Activated CD8-positive, alpha-beta memory T cell treated with anti-CD3 and anti-CD28 coated beads, Interleukin-2, amount 50 U/mL, for 1 hour (primary cell): Measurements from ENCODE around the gene USP15.
"Not testable (repeated sequence)": the region's sequence is repeated elsewhere in the genome, so short reads cannot be mapped to it uniquely, and the experiment has no call there.

ENCODE experiments used
- DNase-seq: peaks from one replicate; pipeline ENCODE4 v3.0.0-alpha.2; 2020; ENCODE audit errors: extremely low read depth

The USP15 gene

DNA sequence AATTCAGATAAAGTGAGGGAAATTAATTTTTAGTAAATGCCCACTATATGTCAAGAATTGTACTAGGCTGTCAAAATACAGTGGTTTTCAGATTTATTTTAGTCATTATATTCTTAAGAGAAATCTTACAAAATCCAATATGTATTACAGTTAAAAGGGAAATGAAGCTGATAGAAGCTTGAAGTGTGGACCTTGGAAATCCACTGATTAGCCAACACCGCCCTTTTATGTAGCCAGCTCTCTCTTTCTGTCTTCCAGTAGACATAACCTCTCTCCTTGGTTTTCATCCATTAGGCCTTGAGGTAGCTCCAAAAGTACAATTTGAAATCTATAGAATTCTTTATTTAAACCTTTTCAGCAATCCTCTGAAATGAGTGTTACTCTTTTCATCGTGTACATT, 63.2 kb downstream of the USP15 start:
- no peak for DNase-seq

DNA sequence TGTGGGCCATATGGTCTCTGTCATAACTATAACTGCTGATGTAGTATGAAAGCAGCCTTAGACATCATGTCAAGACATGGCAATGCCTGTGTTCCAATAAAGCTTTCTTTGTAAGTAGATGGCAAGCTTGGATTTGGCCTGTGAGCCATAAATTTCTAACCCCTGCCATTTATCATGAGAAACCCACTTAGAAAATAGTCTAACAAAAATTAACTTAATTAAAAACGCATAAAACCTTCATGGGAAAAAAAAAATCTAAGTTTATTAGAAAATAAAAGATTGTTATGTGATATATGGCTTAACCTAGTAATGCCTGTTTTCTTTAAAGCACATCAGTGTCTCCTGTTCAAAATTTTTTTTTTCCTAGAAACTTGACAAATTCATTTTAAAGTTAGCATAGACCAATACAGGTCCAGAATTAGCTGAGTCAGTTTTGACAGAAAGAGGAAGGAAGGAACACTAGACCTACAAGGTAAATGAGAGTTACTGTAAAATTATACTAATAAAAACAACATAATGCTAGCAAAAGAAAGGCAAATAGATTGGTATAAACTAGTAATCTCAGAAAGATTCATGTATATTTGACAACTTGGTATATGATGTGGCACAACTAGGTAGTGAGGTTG, 68.2 kb downstream of the USP15 start:
- DNase-seq = no peak

DNA sequence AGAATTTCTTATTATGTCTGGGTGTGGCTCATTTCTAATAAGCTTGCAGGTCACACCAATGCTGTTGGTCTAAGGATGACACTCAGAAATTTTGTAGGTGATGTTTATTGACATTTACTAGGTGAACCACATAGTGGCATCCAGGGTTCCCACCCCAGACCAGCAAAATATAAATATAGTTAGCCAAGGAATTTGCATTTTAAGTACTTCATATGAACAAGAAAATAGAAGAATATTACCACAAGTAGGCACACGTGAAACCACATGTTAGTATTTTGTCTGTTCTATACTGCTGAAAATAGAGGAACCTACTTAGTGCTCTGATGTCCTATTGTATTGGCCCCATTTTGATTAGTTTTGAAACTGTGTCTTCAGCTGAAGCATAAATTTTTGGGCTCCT, 71.1 kb downstream of the USP15 start:
- DNase-seq = no peak

DNA sequence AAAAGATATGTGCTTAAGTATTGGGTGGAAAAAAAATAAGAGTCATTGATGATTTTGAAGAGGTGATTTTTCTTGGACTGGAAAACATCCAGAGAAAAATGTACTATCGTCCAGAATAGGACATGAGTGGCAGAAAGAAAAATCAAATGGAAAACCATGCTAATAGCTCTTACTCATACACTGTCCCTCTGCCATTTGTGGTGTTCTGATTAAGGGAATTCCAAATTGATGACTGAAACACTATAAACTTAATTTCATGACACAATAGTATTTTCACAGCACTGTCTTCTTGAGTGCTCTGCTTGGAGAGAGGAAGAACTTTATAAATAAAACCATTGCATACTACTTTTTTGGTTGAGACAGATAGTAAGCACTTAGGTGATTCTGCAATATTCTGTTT, 72.4 kb downstream of the USP15 start:
- DNase-seq = no peak

DNA sequence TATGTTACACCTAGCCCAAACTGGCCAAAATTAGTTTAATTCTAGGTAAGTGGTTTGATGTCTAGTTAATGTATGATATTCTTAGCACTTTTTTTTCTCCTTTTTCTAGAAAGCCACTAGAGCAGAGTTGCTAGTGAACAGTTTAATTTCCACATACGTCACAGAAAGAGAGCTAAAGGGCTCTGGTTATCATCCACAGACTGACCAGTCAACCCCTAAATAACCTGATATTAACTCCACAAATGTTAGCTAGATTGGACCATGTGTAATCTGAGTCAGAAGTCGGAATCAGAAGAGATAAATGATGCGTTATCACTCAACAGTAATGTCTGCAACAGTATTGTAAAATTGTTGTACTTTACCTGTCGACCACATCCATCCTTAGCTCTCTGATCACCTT, 74.9 kb downstream of the USP15 start:
- DNase-seq = no peak

DNA sequence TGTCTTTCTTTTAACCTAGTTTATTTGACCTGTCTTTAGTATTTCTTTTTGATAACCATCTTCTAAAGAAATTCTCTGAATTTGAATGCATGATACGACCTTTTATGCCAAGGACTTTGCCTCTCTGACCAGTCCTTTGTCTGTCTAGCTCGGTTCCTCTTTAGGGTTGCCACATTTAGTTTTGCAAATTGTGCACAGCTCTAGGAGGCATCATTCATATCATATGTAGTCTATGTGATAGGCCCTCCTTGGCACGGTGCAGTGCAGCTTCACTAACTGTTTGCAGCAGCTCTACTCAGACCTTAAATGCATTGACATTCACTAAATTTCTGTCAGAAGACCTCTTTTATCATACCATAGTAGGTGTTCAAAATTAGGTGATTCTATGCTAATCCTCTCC, 75.6 kb downstream of the USP15 start:
- DNase-seq = no peak

DNA sequence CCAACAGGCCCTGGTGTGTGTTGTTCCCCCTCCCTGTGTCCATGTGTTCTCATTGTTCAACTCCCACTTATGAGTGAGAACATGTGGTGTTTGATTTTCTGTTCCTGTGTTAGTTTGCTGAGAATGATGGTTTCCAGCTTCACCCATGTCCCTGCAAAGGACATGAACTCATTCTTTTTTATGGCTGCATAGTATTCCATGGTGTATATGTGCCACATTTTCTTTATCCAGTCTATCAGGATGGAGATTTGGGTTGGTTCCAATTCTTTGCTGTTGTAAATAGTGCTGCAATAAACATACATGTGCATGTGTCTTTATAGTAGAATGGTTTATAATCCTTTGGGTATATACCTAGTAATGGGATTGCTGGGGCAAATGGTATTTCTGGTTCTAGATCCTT, 77.4 kb downstream of the USP15 start:
- not testable (repeated sequence) for DNase-seq

DNA sequence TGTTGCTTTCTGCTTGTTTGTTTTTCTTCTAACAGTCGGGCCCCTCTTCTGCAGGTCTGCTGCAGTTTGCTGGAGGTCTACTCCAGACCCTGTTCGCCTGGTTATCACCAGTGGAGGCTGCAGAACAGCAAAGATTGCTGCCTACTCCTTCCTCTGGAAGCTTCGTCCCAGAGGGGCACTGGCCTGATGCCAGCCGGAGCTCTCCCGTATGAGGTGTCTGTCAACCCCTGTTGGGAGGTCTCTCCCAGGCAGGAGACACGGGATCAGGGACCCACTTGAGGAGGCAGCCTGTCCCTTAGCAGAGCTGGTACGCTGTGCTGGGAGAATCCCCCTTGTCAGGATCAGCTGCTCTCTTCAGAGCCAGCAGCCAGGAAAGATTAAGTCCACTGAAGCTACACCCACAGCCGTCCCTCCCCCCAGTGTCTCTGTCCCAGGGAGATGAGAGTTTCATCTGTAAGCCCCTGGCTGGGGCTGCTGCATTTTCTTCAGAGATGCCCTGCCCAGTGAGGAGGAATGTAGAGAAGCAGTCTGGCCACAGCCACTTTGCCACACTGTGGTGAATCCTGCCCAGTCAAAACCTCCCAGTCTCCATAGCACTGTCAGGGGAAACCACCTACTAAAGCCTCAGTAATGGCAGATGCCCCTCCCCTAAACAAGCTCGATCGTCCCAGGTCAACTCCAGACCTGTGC, 82.6 kb downstream of the USP15 start:
- not testable (repeated sequence) for DNase-seq

GRCh38 chr12:62343304-62344120, 83.3 kb downstream of the USP15 start:
- not testable (repeated sequence) for DNase-seq

- not testable (repeated sequence) for DNase-seq
These were observed 84.7 kb downstream of the USP15 start for GRCh38 chr12:62344731-62345556.

- no peak for DNase-seq
These were observed 85.5 kb downstream of the USP15 start for GRCh38 chr12:62345667-62346066.

DNA sequence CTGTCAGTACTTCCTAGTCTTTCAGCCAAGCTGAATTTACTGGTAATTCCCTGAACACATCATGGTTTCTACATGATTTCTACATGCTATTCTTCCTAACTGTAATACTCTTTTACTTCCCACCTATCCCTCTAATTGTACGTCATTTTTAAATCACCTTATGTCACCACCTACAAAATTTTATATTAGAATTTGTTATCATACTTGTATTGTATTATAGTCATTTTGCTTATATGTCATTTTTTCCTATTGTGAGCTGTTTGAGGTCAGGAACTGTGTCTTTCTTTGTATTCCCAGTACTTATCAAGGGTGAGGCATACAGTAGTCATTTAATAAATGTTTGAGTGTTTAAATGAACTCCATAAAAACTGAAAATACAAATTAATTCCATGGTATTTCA, 86.6 kb downstream of the USP15 start:
- no peak for DNase-seq

- no peak for DNase-seq
These were observed 87.9 kb downstream of the USP15 start for GRCh38 chr12:62347922-62348650.

DNA sequence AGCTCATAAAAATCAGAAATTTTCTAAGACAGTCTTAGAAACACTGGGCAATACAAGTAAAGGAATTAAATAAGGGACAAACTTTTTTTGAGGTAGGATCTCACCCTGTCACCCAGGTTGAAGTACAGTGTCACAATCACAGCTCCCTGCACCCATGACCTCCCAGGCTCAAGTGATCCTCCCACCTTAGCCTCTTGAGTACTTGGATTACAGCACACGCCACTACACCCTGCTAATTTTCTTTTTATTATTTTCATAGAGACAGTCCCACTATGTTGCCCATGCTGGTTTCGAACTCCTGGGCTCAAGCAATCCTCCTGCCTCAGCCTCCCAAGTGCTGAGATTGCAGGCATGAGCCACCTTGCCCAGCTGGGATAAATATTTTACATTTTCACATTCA, 90.3 kb downstream of the USP15 start:
- DNase-seq = no peak

GRCh38 chr12:62351326-62351725, 91.1 kb downstream of the USP15 start:
- DNase-seq = no peak

DNA sequence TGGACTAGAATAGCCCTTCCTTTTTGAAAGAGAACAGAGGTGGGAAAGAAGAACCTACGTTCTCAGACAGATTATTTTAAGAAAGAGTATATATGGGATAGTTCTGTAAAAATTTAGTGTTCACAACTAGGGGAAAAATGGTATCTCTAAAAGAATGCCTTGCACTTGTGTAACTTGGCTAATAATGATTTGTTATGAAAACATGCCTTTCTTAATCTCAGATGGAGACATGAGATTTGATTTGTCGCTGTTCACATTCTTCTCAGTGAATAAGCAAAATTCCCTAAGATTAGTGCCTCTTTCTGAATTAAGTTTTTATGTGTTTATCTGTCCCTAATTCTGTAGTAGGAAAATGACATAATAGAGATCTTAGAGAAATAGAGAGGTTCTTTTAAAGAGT, 100.8 kb downstream of the USP15 start:
- DNase-seq = no peak

GRCh38 chr12:62363506-62363905, 103.3 kb downstream of the USP15 start:
- DNase-seq = no peak

DNA sequence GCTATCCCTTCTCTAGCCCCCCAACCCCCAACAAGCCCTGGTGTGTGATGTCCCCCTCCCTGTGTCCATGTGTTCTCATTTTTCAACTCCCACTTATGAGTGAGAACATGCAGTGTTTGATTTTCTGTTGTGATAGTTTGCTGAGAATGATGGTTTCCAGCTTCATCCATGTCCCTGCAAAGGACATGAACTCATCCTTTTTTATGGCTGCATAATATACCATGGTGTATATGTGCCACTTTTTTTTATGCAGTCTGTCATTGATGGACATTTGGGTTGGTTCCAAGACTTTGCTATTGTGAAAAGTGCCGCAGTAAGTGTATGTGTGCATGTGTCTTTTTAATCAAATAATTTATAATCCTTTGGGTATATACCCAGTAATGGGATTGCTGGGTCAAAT, 104.5 kb downstream of the USP15 start:
- DNase-seq = not testable (repeated sequence)

DNA sequence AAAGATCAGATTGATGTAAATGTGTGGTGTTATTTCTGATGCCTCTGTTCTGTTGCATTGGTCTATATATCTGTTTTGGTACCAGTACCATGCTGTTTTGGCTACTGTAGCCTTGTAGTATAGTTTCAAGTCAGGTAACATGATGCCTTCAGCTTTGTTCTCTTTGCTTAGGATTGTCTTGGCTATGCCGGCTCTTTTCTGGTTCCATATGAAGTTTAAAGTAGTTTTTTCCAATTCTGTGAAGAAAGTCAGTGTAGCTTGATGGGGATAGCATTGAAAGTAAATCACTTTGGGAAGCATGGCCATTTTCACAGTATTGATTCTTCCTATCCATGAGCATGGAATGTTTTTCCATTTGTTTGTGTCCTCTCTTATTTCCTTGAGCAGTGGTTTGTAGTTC, 105.6 kb downstream of the USP15 start:
- not testable (repeated sequence) for DNase-seq

GRCh38 chr12:62368430-62369223, 108.4 kb downstream of the USP15 start:
- not testable (repeated sequence) for DNase-seq
